ENCODE data around the gene MVK.

The MVK gene

DNA sequence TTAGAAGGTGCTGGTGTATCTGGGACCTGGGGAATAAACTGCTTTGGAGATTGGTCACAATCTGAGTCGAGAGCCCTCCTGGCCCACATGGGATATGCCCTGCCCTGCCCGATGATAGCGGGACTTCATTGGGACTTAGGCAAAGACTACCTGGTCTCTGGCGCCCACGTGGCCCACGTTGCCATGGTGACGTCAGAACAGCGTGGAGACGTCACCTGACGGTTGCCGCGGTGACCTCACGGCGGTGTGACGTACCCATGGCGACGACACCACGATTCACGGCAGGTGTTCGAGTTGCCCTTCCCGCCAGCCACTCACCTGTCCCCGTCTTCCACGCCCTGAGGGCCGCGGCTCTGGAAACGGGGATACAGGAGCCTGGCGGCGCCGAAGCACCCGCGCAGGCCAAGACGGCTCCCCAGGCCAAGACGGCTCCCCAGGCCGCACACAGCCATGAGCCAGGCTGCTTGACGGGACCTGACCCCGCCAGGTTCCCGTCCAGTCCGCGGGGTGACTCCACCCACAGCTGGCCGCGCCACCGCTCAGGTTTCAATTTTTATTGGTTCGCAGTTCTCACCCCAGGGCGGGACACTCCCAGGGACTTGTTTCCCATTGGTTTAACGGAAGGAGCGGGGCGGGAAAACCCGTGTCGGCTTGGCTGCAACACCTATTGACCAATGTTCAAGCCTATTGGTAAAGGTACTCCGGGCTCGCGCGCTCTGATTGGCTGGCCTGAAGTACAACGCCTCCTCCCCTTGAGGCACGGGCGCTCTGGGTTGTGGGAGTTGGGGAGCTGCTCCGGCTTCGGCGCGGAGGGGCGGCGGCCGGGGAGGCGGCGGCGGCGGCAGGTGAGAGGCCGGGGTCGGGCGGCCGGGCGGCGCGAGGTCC is at the start of gene MVK, which contains the start of gene MMAB:
Gene MVK, plus strand, starts transcription at position 766 of the 885 bp plus-strand sequence. CDS start 1,029 bp downstream, outside the sequence.
Gene MMAB, minus strand, starts transcription at position 476 of the 885 bp plus-strand sequence. Its CDS starts 24 bp downstream, at position 452.
- DNase-seq = peak; percentile 96 to 100 (median 99)
- intact Hi-C loops (cut with DNase I) = no loop called here

DNA sequence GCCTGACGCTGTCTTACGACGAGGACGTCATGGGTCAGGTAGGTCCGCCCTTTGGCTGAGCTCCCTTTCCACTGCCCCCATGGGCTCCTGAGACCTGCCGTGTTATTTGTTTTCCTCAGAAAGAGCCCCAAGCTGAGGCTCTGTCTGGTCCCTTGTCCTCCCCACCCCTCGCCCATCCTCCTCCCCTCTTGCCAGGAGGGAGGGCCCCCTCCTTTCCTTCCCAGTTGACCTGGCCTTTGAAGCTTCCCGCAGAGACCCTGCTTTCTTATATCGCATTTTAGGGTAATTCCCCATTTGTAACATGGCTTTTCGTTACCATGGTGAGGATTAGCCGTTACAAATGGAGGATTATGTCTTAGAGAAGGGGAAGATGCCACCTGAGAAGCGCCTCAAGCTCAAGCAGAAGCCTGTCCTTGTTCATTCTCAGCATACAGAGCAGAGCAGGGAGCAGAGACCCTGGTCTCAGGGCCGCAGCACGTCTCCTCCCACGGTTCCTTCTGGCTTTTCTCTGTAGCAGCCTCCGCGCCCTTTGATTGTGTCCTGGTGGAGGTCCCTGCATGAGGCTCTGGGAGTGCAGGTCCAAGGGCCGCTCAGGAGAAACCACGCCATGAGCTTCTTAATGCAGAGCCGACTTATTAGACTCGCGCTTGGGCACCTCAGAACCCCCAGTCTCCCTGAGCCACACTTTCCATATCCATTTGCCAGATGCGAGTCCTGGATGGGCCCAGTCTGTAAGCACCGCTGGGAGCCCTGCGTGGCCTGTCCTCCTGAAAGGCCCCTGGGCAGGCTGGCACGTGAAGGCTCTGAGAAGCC is 48.9 kb upstream of the MVK start:
- intact Hi-C loops (cut with DNase I) = loop anchor here (5.0 kb wide), 1 partner anchor 253 kb away; no protein-coding TSS in a partner anchor
- no peak for DNase-seq

GRCh38 chr12:109525279-109525585 is 48.4 kb upstream of the MVK start:
- intact Hi-C loops (cut with DNase I) = no loop called here
- DNase-seq = no peak

DNA sequence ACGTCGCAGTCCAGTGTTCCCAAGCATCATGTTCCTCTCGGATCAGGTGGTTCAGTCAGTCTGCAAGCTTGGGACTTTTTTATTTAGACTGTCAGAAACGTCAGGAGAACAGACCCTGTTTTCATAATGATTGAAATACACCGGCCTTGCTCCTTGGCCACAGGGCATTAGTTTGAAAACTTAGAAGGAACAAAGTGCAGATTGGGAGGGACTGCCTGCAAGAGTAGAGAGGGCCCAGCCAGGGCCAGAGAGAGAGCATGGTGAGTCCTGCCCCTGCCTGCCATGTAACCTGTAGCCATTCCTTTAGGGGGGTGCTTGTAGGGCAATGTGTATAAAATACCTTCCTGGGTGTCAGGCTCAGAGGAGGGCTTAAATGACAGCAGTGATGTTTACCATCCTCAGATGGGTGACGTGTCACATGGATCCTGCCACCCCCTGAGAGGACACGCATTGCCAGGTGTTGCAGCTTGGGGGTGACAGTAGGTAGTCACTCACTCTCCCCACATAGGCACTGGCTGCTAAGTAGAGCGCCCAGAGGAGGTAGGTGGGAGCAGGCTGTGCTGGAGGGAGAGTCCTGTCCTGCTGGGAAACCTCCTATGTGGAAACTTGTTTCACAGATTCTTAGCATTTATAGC is 46.0 kb upstream of the MVK start:
- intact Hi-C loops (cut with DNase I) = no loop called here
- peak in 15 of 42 donors; percentile 15 to 68 (median 38) for DNase-seq

GRCh38 chr12:109529691-109530640 is 43.6 kb upstream of the MVK start:
- peak in 5 of 42 donors; percentile 26 to 58 (median 38) for DNase-seq
- intact Hi-C loops (cut with DNase I) = no loop called here

DNA sequence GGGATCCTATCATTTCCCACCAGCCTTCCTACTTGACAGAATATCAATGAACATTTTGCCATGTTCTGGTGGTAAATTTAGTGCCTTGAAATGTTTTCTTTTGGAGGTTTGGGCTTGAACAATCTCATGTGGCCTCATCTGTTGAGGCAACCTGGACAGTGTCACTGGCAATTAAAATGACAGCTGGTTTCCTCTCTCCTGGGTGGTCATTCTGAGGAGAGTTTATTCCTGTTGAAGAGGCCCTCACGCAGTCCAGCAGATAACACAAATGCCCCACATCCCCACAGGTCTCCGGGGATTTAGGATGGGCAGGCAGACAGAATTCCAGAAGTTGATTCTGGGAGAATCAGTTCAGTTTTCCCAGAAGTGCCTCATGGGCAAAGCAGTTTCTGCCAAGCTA is 42.2 kb upstream of the MVK start:
- intact Hi-C loops (cut with DNase I) = no loop called here

DNA sequence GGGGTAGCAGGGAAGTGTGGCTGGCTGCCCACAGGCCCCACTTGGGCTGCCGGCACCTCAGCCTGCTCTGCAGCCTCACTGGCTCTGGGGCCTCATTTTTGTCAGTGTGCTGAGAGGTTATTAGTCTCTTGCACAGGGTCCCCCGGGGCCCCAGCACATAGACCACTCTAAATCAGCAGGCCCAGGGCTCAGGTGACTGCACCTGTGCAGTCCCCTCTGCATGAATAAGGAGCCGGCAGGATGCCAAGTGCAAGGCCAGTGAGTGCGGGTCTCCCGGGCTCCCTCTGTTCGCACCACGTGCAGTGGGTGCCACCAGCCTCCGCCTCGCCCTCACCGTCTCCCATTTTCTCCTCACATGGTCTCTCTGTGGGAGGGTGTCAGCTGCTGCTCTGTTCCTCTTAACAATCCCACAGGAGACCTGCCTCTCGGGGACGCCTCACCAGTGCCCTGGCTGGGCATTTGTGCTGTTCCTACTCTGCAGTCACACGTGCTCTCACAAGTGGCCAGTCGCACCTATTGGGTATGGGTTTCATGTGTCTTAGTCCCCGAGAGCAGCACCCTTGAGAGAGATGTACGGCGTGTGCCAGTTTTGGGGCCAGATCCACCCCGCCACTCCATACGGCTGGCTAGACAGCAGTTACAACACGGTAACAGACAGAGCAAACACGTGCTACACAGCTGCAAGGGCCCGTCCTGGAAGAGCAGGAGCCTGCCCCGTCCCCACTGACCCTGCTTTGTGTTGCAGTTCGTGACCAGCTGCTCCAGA is 40.7 kb upstream of the MVK start:
- DNase-seq = peak in 10 of 42 donors; percentile 16 to 59 (median 36)

More for the DNA sequence above, 42.2 kb upstream of the MVK start:
- DNase-seq = no peak

DNA sequence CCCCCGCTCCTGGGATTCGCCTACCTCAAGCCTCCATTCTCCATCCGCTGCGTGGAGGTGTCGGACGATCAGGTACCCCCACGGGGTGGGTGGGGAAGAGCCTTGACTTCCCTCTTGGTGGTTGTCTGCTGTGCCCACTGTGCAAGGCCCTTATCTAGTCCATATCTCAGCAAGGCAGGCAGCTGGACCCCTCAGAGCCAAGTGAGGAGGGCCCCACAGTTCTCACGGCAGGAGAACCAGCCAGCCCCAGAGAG is 40.2 kb upstream of the MVK start:
- intact Hi-C loops (cut with DNase I) = no loop called here
- no peak for DNase-seq

More for the DNA sequence above, 40.7 kb upstream of the MVK start:
- intact Hi-C loops (cut with DNase I) = no loop called here

DNA sequence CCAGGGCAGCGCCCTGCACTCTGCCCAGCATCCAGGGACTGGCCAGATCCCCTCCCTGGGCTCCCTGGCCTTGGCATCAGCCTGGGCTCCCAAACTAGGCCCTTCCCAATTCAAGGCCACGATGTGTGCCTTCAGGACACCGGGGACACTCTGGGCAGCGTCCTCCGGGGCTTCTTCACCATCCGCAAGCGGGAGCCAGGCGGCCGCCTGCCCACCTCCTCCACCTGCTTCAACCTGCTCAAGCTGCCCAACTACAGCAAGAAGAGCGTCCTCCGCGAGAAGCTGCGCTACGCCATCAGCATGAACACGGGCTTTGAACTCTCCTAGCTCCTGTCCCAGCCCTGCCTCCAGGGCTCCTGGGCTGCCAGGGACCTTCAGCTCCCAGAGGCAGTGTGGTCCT is 39.1 kb upstream of the MVK start:
- intact Hi-C loops (cut with DNase I) = no loop called here
- DNase-seq = no peak

DNA sequence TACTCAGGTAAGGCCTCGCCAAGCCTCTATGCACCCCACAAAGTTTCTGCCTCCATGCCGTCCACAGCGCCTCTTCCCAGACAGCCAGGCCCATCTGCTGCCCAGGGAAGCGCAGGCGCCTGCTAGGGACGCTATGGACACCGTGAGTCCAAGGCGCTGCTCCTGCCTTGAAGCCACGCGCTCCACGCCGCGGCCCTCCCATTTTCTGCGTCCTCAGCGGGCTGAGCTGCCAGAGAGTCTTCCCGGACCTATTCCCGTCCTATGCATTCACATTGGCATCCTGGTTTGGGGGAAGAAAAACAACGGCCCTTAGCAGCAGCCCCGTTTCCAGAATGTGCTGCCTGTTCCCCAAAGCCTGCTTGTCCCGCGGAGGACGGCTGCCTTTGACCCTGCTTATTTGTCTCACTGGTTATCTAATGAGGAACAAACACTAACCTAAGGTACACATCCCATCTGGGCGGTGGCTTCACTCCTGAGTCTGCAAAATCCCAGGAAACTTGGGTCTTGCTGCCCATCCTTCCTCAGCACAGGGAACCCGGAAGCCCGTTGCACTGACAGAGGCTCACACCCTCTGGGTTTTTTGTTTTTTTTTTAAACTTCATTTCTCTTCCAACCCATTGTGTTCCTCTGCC is 38.2 kb upstream of the MVK start:
- intact Hi-C loops (cut with DNase I) = no loop called here
- no peak for DNase-seq

- intact Hi-C loops (cut with DNase I) = no loop called here
- DNase-seq = no peak
Measured at GRCh38 chr12:109535863-109536250, 37.7 kb upstream of the MVK start.

GRCh38 chr12:109537136-109537535 is 36.5 kb upstream of the MVK start:
- intact Hi-C loops (cut with DNase I) = no loop called here
- no peak for DNase-seq

GRCh38 chr12:109538191-109538863 is 35.3 kb upstream of the MVK start:
- intact Hi-C loops (cut with DNase I) = no loop called here
- no peak for DNase-seq

DNA sequence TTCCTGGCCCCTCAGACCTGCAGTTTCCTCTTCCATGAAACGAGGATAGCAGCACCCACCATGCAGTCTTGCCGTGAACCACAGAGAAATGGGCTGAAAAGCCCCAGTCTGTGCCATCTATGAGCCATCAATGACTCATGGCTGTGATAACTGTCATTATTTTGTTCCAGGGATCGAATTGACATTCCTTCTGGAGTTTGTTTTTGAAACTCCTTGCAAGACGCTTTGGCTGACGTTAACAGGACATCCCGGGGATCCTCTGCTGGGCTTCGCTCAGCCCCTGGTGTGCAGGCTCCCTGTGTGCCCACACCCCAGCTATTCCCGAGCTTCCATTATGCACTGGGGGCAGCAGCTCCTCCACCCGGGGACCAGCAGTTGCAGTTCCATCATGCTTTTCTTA is 34.1 kb upstream of the MVK start:
- intact Hi-C loops (cut with DNase I) = no loop called here
- DNase-seq = no peak

DNA sequence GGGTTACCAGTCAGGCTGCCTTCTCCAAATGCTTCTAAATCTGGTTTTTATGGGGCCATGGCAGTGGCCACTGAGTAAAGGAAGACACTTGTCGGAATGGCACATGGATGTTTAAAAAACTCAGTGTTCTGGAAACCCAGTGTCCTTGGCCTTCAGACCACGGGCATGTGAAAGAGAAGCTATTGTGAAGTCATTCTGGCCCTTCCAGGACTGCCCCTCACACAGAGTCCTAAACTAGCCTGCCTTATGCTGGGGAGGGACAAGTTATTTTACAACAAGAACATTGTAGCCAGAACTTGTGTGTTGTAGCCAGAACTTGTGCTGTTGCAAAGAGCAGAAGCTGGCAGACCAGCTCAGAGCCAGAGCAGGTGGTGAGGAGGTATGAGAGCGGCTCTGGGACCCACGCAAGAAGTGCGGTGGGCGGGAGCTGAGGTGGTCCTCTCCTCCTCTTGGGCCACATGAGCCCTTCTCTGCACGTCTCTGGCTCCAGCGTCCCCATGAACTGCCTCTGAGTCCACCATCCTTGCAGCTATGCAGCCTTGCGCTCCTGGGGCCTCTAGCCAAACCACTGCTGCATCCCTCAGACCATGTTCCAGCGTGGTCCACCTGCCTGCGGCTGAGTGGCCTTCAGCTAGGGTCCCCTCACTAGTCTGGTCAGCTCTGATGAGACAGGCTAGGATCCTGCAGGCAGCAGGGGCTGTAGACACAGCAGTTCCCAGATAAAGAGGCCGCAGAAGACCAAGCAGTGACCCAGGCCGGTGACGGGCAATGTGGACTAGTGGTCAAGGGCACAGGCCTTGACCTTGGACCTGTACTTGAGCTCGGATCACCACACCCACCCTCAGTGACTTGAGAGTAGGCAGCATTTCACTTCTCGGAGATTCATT is 32.8 kb upstream of the MVK start:
- peak in 26 of 42 donors; percentile 11 to 83 (median 49) for DNase-seq

GRCh38 chr12:109541413-109541726 is 32.2 kb upstream of the MVK start:
- no peak for DNase-seq
- intact Hi-C loops (cut with DNase I) = no loop called here

More for the DNA sequence above, 32.8 kb upstream of the MVK start:
- intact Hi-C loops (cut with DNase I) = no loop called here
